ENCODE data around the gene TPP1. TPM values are rescaled to one million over a fixed set of nuclear protein-coding genes. Genes with fewer than 3 reads are reported as not detected.

TPP1 gene
- total and polyA plus RNA-seq, 9 of the 15 experiments (the other 6 are each of a cell fraction or from before 2014, with no cell fraction given) = 7.5 to 75.8 (median 15.7) TPM

DNA sequence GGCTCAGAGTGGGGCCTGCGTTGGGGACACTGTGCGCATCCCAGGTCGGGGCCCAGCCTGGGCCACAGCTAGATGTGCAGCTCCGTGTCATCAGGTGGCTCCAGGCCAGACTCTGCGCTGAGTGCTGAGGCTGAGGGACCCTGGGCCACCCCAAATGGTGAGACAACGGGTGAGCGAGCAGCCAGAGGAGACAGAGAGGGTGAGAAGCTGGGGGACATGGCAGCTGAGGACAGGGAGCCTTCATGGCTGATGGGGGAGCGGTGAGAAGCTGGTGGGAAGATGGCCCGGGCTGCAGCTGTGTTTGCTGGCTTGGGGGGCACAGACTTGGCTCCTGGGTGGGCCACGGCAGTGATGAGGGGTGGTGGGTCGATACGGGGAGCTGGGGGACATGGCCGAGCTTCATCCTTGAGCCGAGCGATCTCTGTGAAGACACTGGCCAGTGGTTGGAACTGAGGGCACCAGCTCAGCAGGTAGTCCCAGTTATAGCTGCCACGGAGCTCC lies 2.5 kb upstream of the TPP1 start:
- WGBS (ENCODE audit: insufficient coverage, low coverage, missing lambda C conversion rate) = 44% methylated on average over 14 of the region's 16 CpGs
- ChIA-PET CTCF (ENCODE audit: low intra/inter-chr PET ratio) (no interaction called here), POLR2A (interaction anchor here (0.6 to 2.3 kb wide), 5 partner anchors 9 to 233 kb away, joined by 3 to 12 read pairs (median 3); partner anchors contain the start of gene TAF10)
- Histone ChIP-seq H3K27ac (ENCODE audit: extremely low read depth, low read depth, low read length) (no peak overlapping the region), H3K9ac (ENCODE audit: insufficient read depth in 1 of 2, low read depth in 2 of 2, low read length in 2 of 2) (peak overlapping the region in 1 of 2 experiments; percentile 44; a peak in 2 of 4 replicates), H3K36me3 (ENCODE audit: control insufficient read depth, insufficient read depth, low read length) (peaks cover 3% of the 10 kb centered on the region; the same call in 1 of the 3 replicates), H4K20me1 (replicated peaks; ENCODE audit: control insufficient read depth, insufficient read depth, low read length) (no peaks in the 10 kb centered on the region), H3K79me2 (ENCODE audit: control insufficient read depth, insufficient read depth, low read length) (peaks cover 8% of the 10 kb centered on the region), H3K4me2 (ENCODE audit: insufficient read depth, low read length) (no peak overlapping the region), H3K4me3 (no peak overlapping the region), H3K9me3 (replicated peaks; ENCODE audit: control insufficient read depth, insufficient read depth, low read depth, low read length) (no peaks in the 10 kb centered on the region), H3K9me1 (ENCODE audit: control insufficient read depth, insufficient read depth, low read length) (no peaks in the 10 kb centered on the region), H2AFZ (ENCODE audit: low read depth, low read length) (no peak overlapping the region), H3K27me3 (ENCODE audit: control insufficient read depth in 2 of 2, insufficient read depth in 2 of 2, low read length in 2 of 2) (peaks cover 0 to 25% of the 10 kb centered on the region in 2 experiments; a peak in 3 of 5 replicates), H3K4me1 (replicated peaks in 1 of 2; ENCODE audit: control insufficient read depth in 2 of 2, insufficient read depth in 2 of 2, low read length in 2 of 2) (peaks cover 8 to 38% of the 10 kb centered on the region in 2 experiments)
- no TSS peak for BruUV-seq (replicated peaks)
- TF ChIP-seq PRPF4 (IDR thresholded peaks at IDR 0.05; ENCODE audit: insufficient read depth, low read depth, low read length, poor library complexity, severe bottlenecking) = no peak
- TF ChIP-seq ZKSCAN1 (IDR thresholded peaks at IDR 0.05; ENCODE audit: low read depth, low read length) = no peak
- TF ChIP-seq ZNF146 (CRISPR knock-in tag; IDR thresholded peaks at IDR 0.05; ENCODE audit: unreplicated experiment) = no peak
- TF ChIP-seq, protein P1, sequence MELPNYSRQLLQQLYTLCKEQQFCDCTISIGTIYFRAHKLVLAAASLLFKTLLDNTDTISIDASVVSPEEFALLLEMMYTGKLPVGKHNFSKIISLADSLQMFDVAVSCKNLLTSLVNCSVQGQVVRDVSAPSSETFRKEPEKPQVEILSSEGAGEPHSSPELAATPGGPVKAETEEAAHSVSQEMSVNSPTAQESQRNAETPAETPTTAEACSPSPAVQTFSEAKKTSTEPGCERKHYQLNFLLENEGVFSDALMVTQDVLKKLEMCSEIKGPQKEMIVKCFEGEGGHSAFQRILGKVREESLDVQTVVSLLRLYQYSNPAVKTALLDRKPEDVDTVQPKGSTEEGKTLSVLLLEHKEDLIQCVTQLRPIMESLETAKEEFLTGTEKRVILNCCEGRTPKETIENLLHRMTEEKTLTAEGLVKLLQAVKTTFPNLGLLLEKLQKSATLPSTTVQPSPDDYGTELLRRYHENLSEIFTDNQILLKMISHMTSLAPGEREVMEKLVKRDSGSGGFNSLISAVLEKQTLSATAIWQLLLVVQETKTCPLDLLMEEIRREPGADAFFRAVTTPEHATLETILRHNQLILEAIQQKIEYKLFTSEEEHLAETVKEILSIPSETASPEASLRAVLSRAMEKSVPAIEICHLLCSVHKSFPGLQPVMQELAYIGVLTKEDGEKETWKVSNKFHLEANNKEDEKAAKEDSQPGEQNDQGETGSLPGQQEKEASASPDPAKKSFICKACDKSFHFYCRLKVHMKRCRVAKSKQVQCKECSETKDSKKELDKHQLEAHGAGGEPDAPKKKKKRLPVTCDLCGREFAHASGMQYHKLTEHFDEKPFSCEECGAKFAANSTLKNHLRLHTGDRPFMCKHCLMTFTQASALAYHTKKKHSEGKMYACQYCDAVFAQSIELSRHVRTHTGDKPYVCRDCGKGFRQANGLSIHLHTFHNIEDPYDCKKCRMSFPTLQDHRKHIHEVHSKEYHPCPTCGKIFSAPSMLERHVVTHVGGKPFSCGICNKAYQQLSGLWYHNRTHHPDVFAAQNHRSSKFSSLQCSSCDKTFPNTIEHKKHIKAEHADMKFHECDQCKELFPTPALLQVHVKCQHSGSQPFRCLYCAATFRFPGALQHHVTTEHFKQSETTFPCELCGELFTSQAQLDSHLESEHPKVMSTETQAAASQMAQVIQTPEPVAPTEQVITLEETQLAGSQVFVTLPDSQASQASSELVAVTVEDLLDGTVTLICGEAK (IDR thresholded peaks at IDR 0.05) = no peak
- TF ChIP-seq, protein P1 (CRISPR knock-in tag; IDR thresholded peaks at IDR 0.05) = no peak
- TF ChIP-seq, protein P2, sequence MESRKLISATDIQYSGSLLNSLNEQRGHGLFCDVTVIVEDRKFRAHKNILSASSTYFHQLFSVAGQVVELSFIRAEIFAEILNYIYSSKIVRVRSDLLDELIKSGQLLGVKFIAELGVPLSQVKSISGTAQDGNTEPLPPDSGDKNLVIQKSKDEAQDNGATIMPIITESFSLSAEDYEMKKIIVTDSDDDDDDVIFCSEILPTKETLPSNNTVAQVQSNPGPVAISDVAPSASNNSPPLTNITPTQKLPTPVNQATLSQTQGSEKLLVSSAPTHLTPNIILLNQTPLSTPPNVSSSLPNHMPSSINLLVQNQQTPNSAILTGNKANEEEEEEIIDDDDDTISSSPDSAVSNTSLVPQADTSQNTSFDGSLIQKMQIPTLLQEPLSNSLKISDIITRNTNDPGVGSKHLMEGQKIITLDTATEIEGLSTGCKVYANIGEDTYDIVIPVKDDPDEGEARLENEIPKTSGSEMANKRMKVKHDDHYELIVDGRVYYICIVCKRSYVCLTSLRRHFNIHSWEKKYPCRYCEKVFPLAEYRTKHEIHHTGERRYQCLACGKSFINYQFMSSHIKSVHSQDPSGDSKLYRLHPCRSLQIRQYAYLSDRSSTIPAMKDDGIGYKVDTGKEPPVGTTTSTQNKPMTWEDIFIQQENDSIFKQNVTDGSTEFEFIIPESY (CRISPR knock-in tag; IDR thresholded peaks at IDR 0.05) = no peak
- TF ChIP-seq ZNF124 (CRISPR knock-in tag; IDR thresholded peaks at IDR 0.05) = no peak
- TF ChIP-seq ZNF644 (tag; IDR thresholded peaks at IDR 0.05; ENCODE audit: low read depth) = no peak
- no peak for TF ChIP-seq ZNF175 (CRISPR knock-in tag; IDR thresholded peaks at IDR 0.05; ENCODE audit: low read depth)
- TF ChIP-seq ZNF197 (CRISPR knock-in tag; IDR thresholded peaks at IDR 0.05; ENCODE audit: low read depth) = no peak
- no peak for TF ChIP-seq PTTG1 (tag; IDR thresholded peaks at IDR 0.05; ENCODE audit: low read depth)
- DNase-seq (ENCODE audit: extremely low read depth in 1 of 4, low spot score in 3 of 4) (no peak), FAIRE-seq (no peak), ATAC-seq (no peak)
- in situ Hi-C loops (cut with MboI) = loop anchor here (5.0 kb wide), 1 partner anchor 61 kb away; the partner anchor contains the start of gene MRPL17
- intact Hi-C loops (cut with micrococcal nuclease) = no loop called here

Data from K562 (cell line).